Stimulated activated CD4-positive, alpha-beta T cell treated with anti-CD3 and anti-CD28 coated beads, Interleukin-4, amount 100 ng/mL, for 4 hours (primary cell): ENCODE results near the gene DUOX1.
A peak's percentile ranks its signal among the peaks of the same experiment; 100 is the strongest.

ENCODE experiments used
- DNase-seq, 2 experiments: peaks; one replicate each; pipeline ENCODE4 v3.0.0-alpha.2; 2020

Gene DUOX1

DNA sequence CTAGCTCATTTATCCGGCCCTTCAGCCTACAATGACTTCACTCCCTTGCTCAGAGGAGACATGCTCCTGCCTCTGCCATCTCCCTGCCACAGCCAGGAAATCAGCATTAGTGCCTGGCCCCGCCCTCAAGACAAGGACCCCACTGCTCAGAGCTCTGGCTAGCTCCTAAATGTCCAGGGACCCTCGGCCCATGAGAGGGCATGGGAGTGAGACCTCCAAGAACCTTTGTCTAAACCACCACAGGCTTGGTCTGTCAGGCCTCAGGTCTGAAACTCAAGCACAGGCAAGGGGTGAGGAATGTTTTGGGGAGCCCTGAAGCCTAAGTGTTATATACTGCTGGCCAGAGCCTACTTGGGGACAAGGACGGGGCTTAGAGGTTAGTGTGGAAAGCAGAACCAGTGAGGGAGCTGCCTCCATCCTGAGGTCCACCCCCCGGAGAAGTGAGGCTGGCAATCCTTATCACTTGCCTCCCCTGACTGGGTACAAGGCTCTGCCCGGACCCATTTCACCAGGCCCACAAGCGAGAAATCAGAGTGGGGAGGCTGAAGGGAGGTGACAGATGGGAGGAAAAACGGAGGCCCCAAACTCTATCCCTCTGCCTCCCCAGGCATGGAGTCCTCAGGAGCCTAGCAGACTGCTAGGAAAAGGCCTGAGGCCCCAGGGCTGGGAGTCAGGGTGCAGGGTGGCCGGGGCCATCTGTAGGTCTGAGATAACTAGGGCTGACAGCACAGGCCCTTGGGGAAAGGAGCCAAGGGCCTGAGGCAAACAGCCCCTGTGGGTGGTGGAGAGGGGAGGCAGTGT is 39.2 kb downstream of the DUOX1 start:
- no peak for DNase-seq

GRCh38 chr15:45169608-45170480 is 40.0 kb downstream of the DUOX1 start:
- DNase-seq: no peak

GRCh38 chr15:45171912-45172311 is 42.1 kb downstream of the DUOX1 start:
- DNase-seq: no peak

GRCh38 chr15:45174069-45174468 is 44.3 kb downstream of the DUOX1 start:
- no peak for DNase-seq

- DNase-seq: no peak
Measured at GRCh38 chr15:45174577-45174976, 44.8 kb downstream of the DUOX1 start.

DNA sequence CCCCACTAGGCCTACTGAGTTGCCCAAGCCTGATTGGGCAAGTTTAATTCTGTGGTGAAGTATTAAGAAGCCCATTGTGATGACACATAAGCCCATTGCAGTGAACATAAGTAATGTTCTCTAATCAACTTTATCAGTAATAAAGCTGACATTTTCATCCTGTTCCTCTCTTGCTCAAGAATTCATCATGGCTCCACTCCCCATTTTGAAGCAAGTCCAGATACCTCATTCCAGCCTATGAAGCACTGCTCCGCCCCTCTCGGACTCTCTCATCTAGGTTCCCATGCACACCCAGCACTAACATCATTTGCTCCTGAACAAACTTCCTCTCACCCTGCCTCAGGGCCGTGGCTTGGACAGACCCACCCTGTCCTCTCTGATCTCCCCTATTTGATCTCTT is 47.5 kb downstream of the DUOX1 start:
- no peak for DNase-seq

DNA sequence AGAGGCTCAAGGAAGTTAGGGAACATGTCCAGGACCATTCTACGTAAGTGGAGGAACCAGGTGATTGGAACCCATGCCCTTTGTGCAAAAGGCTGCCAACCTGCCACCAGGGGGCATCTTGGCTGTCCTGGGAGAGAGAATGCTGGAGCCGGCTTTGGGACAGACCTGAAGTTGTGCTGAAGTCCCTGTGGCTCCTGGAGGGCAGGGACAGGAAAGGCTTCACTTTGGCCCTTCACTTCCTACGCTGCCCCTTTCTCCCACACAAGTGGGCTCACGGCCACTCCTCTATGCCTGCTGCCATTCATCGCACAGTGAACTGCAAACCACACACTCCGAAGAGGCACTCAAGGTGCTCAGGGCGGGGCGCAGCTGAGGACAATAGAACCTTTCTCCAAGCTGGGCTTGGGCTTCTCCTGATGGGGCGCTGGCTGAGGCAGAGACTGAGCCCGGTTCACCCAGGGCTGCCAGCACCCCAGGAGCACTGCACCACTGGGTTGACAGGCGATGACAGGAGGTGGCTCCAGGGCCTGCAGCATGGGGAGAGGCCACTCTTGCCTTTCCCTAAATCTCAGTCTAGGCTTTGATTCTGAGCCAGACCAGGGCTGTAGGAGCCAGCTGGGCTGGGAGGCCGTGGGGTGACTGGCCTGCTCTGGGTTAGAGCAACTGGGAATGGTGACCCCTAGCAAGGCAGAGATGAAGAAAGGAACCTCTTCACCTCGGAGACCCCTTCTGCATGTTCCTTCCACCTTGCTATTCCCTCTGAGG is 49.6 kb downstream of the DUOX1 start:
- DNase-seq: peak; percentile 44 to 45

DNA sequence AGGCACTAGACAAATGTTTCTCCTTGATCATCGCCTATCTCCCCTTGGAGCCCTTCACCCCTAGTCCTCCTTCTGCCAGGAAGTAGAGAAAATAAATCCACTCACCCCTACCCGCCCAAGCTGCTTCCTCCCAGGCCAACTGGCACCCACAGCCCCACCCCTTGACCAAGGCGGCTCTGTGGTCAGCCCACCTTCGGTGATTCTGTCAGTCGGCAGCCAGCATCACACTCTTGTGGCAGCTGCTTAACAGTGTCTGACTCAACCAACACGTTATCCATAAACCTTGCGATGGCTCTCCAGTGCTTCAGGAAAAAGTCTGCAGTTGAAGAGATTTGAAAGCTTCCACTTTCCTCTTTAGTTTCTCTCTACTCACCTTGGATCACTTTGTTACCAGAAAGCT is 50.4 kb downstream of the DUOX1 start:
- no peak for DNase-seq

DNA sequence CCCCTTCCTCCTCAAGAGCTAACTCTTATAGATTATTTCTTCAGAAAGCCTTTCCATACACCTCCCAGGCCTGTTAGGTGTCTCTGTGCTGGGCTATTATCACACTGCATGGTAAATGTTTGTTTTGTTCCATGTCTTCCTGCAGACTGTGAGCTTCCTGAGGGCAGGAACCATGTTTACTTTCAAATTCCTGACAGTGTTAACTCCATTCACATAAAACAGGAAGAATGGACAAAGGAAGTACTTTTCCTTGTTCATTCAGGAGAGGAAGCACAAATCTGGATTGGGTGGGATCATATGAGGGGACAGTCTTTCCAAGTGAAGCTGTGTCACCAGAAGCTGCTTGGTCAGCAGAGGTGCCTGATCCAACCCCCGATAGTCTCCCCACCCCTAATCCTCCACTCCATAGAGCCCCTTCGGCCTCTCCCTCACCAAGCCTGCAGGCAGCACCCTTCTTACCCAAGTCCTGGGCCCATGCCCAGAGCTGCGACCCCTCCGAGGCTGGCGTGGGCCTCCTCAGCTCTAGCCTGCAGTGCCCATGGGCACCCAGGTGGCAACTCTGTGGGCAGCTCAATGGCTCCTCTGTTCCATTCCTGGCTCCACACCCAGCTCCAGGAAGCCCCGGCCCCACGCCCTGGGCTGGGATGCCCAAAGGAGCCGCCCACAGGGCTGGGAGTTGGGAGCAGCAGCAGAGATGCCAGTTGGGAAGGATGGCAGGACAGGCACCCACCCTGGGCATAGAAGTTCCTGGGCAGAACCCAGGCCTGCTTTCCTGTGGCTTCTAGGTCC is 51.0 kb downstream of the DUOX1 start:
- DNase-seq: no peak

DNA sequence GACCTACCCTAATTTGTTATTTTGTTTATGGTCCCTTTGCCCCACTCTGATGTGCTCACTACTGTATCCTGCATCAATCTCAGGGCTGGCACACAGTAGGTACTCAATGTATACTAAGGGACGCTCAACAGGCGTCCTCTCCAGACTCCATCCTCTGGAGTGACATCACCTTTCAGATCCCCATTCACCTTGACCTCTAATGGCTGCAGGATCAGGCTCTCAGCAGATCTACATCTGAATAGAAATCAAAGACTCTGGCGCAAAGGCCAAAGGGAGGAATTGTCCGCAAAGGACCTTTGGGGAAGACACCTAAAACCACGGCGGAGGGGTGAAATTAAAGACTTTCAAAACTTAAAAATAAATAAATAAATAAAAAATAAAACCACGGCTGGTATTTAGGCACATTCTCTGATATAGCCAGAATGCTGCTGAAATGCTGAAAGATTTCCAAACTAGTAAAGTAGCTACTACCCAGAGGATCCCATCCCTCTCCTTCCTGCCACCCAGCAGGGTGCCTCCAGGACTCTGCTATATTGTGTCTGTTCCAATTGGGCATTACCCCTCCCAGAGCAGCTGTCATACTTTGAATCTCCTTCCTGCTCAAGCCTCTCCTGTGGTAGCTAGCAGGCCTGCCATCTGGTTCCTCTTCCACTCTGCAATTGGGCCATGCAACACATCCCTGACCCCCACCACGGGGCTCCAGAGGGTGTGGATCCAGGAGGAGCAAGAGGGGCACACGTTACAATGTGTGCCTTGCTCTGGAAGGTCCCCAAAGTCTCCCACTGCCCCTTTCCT is 51.9 kb downstream of the DUOX1 start:
- DNase-seq: no peak

- no peak for DNase-seq
Measured at GRCh38 chr15:45182996-45183395, 53.2 kb downstream of the DUOX1 start.

DNA sequence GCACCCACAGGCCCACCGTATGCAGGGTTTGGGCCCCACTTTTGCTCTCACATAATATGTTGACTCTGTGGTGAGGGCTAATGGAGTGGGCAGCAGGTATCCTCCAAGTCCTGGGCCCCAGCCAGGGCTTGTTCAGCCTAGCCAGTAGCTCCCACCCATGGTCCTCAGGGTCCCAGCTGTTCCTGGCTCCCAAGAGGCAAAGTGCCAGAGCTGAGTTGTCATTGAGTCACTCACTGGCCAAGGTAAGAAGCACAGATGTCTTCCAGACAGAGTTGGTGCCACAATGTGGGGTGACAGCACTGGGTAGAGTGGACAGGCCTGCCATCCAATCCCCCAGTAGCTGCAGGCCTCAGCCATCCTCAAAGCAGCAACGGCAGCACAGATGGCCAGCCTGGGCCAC is 53.7 kb downstream of the DUOX1 start:
- DNase-seq: no peak

GRCh38 chr15:45184562-45185041 is 54.8 kb downstream of the DUOX1 start:
- no peak for DNase-seq

DNA sequence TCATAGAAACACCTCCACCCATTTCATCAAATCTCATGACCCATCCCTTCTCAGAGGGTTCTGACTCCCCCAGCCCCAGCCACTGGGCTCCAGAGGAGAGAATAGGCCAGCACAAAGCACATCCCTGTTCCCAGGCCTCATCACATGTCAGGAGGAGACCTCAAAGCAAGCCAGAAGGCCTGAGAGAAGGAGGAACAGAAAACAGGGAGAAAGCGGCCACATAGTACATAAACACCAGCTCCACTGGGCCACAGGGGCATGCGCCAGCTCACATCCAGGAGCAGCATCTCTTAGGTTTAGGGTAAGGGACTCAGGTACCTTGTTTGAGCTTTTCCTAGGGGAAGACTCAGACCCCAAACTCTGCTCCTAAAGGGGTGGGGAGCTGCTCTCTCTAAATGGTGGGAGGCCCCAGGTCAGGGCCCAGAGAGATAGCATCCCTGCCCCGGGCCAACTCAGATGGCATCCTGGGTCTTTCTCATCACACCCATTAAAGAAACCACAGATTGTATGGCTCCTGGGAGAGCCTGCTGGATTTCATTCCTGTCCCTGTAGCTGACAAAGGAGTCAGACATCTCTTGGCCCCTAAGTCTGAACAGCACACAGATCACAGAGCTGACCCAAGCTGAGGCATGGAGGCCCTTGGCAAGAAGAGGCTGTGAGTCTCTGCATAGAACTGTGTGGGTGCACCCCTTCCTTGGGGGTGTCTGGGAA is 55.4 kb downstream of the DUOX1 start:
- no peak for DNase-seq

GRCh38 chr15:45185903-45186770 is 56.3 kb downstream of the DUOX1 start:
- no peak for DNase-seq

- DNase-seq: no peak
Measured at GRCh38 chr15:45186771-45187577, 57.2 kb downstream of the DUOX1 start.

GRCh38 chr15:45187578-45187893 is 57.7 kb downstream of the DUOX1 start:
- DNase-seq: peak in 1 of 2 experiments; percentile 26

DNA sequence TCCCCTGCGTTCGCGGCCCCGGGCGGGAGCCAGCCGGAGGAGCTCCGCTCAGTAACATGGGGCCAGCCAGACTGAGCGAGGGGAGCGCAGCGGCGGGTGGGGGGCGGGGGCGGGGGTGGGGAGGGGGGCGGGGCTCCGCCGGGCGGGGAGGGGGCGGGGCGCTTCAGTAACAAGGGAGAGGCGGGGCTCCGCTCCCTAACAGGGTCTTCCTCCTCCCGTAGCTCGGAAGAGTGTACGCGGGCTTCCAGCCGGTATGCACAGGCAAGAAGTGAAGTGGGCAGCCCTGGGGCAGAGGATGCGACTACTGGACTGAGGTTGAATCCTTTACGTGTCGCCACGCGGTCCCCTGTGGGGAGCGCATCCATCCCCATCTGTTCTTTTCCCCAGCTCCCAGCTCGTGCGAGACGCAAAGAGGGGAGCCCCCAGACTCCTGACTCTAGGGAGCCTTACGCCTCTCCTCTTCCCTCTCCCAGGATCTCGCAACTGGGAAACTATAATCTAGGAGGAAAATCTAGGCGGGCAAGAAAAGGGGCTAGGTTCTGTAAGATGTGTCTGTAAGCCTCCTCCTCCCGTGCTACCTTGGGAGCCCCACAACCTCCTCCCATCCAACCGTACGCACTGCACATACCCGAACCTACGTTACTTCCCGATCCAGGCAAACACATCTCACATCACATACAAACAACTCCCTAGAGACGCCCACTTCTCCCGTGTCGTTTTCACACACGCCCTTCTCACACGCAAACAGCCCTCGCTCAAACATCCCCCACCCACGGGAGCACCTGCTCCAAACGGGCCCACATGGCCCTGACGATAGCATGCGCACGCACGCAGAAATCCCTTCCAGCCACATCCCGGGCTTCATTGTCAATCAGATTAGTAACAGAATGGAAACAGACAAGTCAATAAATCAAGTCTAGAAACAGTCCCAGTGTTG is 58.4 kb downstream of the DUOX1 start, which contains the start of gene SHF:
Gene SHF (minus strand): TSS at position 73 of the 937 bp plus-strand sequence. CDS start 15 bp downstream, at position 58.
- DNase-seq: peak; percentile 77 to 91
